HG03196 (cell line): Measurements from ENCODE around the gene RALGDS.

Experiments used
- ATAC-seq: cut with Tn5 transposase; IDR thresholded peaks from one replicate; pipeline ENCODE4 v1.9.1; 2021; ENCODE audit not compliant: unreplicated experiment

Gene RALGDS

DNA sequence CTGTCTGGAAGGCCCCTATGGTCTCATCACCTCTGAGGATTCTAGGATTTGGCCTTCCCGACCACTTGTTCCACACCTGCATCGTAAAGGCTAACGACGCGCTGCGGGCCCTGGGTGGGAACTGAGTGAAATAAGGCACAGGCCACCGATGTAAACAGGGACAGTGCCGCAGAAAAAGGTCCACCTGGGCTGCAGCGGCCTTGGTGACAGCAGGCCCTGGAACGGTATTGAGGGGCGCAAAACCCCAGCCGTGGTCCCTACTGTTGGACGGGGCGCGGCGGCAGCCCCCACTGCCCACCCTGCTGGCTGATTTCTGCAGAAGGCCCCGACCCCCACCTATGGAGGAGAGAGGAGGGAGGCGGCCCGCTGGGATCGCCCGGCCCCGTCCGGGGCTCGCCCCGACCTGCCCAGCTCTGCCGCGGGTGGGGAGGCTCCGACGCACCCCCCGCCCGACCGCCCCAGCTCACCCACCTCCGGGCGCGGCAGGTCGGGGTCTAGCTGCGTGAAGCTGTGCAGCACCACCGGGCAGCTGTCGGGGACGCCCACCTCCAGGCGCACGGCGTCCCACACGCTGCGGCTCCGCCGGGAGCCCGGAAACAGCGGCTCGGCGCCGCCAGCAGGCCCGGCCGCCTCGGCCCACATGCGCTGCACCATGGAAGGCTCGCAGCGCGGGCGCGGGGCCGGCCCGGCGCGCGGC lies 391 bp downstream of the RALGDS start:
- ATAC-seq: no peak

DNA sequence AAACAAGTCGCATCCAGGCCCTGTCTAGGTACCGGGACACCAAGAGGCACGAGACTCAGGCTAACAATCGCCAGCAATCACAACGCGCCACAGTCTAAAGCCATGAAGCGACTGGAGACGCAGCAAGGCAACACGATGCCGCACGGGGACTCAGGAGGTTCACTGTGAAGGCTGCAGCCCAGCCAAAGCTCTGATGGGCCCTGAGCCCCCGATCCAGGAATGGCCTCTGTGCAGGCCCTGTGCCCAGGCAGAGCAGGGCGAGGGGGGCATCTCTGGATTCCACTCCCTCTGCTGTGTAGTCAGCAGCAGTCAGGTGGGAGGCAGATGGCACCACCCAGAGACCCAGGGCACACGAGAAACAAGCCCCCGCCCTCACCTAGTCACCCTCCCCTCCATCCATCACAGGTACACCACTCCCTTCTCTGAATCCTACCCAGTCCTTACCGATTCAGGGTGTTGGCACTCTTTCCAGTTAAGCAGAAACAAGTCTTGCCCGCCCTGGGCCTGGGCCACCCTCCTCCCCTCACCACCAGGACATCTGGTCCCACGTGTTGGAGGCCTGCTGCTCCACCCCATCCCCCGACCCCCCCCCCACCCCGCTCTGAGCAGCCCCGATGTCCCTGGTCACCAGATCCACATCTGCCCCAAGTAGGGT lies 1.1 kb downstream of the RALGDS start:
- no peak for ATAC-seq

DNA sequence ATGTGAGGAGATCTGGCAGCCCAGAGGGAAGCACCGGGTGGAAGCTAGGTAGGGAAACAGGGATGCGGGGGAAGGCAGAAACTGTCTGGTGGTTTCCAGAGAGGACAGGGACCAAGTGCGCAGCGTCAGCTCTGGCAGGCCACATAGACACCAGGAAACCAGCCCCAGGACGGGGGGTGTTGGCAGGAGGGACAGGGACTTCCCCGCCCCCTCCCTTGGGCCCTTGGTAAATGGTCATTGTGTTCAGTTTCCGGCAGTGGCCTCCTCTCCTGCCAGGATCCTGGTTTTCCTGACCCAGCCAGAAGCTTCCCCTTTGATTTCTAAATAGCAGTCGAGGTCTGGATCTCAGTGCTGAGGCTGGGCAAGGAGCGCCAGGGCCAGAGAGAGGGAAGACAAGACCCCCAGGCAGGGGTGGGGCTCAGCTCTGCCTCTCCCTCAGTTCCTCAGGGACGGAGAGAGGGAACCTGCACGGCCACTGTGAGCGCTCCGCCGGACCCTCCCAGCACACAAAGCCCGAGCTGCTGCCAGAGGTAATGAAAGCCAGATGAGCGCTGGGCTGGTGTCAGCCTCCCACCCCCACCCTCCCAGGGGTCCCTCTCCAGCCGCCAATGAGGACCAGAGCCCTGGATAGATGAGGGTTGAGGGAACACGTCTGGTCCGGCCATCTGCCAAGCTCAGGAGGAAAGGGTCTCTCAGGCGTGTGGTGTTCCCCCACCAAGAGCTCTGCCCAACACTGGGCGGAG lies 1.8 kb downstream of the RALGDS start:
- ATAC-seq: no peak

DNA sequence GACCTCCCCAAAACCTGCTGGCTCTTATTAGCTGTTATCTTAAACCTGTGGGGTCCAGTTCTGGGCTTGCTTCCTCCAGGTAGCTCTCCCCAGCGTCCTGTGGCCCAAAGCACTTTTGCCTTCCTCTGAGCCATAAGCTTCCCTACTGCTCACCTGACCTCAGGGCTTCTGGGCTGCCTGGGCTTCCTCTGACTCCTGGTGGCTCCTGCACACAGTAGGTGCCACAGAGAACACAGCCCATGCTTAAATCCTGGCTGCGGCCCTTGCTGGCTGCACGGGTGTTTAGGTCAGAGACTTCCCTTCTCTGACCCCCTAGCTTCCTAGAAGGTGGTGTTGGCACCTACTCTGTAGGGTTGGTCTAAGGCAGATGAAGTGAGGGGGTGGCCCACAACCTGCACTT lies 2.5 kb downstream of the RALGDS start:
- no peak for ATAC-seq

DNA sequence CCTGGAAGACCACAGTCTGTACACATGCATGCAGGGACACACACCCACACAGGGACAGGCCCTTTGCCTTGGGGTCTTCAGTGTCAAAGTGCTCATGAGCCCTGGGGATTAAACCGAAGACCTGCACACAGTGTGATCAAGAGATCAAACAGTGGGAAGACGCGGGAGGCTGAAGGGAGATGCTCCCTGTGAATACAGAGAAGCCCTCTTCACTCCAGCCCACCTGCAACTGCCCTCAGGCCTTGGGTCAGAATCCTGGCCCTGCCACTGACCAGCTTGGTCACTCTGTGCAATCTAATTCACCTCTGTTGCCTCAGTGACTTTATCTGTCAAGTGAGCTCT lies 2.9 kb downstream of the RALGDS start:
- no peak for ATAC-seq

DNA sequence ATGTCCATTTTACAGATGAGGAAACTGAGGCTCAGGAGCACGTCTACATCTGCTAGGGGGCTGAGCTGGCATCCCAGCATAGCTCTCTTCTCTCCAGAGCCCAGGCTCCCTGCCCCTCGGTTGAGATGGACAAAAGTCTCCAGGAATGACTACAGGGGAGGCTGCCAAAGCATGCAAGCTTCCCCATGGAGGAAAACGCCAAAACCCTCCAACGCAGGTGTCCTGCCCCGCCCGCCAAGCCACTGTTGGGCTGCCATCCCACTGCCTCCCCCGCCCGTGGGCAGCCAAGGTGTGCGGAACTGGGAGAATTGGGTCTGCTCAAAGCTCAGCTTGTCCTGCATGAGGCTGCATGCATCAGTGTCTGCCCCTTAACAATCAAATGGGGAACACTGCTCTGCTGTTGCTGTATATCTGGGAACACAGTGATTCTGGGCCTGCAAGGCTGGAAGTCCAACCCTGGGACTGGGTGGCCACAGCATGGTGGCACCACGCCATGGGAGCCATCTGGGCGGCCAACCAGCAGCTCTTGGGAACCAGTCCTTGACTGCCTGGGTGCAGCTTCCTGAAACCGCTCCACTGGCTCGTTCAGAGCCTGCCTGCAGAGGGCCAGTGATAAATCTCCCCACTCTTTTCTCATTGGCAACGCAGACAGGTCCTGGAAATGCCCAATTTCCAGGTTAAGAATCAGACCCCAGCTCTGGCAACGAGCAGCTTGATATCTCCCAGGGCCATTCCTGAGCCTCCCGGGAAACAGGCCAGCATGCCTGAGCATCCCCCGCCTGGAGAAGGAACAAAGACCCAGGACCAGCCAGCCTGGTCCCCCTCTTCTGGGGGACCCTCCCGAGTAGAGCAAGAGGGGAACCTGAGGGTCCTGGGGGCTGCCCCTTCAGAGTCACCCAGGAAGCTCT lies 3.5 kb downstream of the RALGDS start:
- ATAC-seq: no peak

DNA sequence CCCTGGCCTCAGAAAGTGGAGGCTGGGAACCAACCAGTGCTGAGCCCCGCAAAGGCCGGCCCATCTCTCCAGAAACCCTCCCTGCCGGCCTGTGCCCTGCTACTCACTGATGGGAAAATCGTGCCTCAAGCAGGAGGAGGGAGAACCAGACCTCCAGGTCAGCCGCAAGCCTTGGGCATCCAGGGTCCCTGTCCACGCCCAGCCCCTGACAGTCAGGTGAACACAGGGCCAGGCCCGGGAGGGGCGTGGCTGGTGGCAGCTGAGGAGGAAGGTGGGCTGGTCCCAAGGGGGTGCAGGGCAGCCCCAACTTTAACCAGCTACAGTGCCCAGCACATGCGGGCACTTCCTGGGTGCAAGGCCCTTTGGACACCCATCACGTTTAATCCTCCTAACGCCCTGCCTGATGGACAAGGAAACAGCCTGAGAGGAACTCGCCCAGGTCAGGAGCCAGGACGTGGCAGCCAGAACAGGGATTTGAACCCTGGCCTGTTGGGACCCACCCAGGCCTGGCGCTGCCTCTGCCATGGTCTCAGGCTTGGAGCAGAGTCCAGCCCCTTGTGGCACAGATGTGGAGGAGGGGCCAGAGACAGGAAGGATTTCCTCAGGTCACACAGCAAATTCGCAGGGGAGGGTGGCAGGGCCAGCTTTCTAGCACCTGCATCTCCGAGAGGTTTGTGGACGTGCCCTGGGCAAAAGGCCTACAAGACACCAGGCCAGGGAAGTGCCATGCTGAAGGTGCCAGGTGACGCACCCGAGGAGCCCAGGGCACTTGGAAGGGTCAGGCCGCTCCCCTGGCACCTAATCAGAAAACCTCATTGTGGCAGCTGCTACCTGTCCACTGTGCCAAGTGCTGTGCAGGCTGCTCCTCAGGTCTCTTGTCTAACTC lies 4.5 kb downstream of the RALGDS start:
- no peak for ATAC-seq

DNA sequence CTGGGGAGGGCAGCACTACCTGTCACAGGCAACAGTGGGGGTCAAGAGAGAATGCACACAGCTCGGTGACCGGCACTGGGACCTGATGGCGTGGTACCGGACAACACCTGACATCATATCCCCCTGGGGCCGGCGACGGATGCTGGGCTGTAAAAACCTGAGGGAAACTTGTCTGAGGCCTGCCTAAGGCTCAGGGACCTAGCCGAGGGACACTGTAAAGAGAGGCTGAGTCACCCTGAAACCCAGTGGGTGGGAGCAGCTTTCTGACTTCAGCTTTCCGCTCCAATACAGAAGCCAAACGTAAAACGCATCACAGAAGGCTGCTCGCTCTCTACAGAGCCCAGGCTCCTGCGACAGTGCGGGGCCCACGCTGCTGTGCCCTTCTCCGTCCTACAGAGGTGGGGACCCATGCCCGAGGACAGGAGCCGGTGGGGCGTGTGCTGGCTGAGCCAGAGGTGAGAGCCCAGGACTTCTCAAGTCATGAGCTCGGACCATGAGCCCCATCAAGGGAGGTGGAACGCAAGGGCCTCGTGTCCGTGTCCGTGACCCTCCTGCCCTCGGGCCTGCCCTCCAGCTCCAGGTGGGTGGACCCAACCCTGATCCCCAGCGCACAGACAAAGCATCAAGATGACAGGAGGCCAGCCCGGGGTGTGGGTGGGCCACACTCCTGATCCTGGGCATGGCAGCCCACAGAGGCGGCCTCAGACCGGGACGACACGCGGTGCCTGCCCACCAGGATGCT lies 5.3 kb downstream of the RALGDS start:
- peak; percentile 55 for ATAC-seq

DNA sequence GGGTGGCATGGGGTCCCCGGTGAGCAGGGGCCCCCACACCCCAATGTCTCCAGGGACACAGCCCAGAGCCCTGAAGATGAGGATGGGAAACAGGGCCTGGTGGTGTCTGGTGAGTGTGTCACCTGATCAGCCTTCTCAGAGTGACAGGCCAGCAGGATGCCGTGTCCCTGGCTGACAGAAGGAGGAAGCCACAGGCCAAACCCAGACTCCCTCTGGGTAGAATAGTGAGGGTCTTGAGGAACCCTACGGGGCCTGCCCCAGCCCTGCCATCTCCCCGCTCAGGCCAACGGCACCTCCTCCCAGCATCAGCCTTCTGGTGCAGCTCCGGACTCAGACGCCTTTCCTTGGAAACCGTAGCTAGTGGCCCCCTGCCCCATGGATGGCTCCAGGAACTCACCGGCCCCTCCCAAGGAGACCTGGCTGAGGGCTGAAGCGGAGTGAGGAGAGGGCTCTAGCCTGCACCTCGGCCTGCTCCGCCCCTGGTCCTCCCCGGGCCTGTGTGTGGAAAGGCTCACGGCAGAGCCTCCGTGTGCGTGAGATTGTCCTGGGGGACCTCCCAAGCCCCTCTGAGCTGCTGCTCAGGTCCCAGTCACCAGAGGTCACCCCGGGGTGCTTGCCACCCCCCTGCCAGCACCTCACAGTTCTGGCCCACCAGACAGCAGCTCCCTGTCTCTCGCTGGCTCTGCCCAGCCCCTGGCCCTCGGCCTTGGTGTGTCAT lies 6.0 kb downstream of the RALGDS start:
- ATAC-seq: no peak

DNA sequence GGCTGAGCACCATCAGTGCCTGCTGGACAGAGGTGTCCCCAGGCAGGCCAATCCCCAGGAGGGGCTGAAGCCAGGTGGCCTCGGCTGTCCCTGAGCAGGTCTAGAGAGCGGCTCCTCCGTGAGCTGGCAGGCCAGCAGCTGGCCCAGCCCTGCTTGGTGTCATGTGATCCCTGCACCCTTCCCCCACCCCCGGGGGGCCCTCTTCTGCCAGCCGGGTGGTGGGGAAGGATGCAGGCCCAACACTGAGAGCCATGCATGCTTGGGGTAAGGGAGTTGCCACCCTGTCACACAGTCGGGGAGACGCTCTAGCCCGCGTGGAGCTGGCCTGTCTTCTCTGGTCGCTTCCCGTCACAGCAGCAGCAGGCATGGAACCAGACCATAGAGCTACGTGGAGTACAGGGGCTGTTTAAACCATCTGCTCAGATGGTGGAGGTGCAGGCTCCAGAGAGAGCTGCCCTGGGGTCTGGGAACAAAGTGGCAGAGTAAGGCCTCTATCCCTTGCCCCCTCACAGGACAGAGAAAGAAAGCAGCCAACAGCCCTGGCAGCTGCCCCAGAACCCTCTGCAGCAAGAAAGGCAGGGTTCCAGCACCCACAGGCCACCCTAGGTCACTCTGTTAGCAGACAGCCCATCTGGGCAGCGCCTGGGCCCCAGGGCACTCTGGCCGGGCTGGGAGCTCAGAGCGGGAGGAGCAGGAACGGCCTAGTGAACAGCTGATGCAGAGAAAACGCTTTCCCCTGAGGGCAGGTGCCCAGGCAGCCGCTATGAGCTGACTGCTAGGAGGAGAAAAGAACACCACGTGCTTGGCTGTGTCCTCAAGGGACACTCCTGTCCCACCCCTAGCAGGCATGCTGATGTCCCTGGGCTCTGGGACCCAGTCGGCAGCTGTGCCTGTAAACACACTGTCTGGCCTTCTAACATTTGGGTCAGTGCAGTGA lies 6.8 kb downstream of the RALGDS start:
- ATAC-seq: no peak

DNA sequence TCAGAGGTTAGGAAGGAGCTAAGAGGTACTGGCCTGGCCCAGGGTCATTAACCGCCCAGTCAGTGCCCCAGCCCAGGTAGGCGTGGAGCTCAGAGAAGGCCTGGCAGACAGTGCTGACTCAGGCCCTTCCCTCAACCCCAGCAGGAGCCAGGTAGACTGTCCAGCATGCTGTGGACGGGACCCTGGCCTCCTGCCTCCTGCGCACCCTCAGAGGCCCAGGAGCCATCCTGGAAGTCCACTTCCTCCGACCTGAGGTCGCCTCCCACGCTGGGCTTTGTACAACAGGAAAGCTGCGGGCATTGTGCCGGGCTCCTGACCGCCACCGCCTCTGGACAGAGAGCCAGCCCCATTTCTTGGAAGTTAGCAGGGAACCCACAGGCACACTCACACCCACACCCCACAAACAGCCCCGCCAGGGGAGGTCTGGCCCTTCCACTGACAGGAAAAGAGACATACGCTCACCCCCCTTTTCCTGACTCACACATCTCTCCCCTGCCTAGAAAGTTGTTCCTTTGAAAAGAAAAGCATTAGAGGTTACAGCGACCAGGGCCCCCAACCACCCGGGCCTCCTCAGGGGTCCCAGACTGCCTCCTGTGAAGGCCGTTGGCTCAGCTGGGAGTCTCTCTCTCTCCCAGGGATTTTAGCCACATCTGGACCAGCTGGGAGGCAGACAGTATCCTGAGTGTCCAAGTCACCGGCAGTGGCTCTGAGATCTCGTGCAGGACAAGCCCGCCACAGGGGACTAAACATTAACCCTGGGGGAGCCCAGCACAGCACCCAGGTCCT lies 7.7 kb downstream of the RALGDS start:
- no peak for ATAC-seq

DNA sequence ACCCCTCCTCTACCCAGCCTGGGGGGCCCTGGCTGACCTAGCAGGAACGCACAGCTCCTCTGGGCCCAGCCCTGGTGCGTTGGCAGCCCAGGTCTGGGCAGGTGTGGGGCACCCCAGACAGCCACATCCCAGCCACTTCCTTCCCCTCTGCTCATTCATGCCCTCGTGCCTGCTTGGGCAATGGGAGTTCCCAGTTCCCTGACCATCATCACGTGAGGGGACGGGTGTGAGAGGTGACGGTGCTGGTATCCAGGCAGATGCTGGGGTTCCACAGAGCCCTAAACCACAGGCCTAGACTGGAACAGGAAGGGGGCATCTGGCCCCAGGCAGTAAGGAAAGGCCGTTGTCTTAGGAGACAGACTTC lies 8.4 kb downstream of the RALGDS start:
- ATAC-seq: no peak

DNA sequence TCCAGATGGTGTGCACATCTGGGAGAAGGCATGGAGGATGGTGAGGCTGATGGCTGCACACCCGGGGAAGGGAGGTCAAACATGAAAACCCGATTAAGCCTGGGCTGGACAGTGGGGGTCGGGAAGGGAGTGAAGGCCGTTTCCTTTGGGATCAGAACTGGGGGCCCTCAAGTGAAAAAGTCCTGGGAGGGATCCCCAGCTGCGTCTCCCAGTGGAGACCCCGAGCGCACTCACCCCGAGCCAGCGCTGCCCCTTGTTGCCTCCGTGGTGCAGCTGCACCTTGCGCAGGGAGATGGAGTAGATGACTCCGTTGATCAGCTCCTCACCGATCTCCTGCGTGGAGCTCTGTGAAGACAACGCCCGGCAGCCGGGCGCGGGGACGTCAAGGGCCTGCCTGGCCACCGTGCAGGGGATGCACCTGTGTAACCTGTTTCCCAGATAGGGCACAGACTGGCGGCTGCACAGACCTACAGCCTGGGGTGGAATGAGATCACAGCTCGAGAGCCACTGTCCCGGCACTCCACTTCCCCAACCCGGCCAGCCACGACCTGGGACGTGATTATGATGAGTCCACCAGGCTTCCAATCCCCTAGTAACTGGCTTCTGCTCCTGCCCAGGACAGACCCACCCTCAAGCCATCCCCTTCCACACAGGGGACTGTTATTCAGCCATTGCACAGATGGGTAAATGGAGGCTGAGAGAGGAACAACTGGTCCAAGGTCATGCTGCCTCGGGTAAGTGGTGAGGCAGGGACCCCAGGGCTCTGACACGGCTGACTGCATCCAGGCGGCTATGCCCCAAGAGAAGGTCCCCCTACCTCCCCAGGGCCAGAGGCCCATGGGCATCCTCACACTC lies 9.0 kb downstream of the RALGDS start:
- ATAC-seq: no peak

DNA sequence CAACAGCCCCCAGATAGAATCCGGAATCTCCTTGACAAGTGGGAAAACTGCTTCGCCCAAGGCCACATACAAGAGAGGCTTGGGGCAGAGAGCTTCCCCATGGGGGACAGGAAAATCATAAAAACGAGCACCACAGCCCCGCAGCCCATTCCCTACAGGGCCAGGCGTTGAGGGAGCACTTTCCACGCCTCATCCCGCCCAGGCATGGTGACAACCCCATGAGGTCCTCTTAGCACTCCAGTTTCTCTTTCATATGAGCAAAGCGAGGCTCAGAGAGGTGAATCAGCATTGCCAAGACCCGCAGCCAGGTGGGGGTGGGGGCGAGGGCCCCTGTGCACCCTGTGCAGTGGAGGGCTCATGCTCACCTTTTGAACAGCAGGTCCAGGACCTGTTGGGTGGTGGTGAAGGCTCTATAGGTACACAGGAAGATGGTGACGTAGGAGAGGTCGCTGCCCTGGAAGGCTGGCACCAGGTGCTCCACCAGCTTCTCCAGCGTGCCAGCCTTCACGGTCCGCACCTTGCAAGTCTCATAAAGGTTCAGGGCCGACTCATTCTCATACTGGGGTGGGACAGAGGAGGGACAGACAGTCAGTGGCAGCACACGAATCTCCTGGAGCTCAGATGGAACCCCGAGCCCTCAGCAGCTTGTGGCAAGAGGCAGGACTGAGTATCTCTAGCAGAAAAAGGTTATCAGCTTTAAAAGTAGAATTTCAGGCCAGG lies 10.9 kb downstream of the RALGDS start:
- no peak for ATAC-seq

DNA sequence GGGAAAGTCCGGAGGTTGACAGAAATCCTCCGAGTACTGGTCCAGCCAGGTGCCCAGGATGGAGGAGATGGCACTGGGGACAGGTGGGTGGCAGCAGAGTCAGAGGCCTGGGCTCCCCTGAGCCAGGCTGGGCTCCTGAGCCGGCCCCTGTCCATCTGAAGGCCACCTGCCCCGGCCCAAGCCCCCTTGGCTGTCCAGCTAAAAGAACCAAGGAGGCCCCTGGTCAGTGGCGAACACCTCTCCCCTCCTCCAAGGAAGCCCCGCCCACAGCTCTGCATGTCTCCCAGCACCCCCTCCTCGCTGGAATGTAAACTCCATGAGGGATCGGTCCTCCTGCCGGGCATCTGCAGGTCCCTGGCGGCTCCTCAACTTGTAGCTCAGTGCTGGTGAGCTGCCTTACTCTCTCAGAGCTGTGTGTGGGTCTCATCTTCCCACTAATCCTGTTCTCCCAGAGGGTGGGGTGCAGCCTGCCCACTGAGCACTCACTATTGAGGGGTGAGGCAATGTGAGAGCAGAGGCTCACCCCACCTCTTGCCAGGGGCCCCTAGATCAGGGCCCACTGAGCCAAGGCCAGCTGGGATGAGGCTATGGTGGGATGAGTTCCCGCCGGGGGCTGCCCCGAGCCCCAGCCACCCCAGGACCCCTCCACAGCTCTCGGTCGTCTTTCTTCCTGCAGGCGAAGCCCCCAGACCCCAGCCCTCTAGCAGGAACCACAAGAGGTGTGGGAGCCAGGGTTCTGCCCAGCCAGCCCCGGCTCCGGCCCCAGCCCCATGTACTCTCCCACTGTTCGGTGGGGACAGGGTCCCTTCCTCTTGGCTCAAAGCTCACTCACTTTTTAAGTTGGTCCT lies 12.0 kb downstream of the RALGDS start:
- no peak for ATAC-seq
